Kidney (tissue), 14 donors: ENCODE measurements around the gene TAF7. TPM values are rescaled to one million over a fixed set of nuclear protein-coding genes. Genes with fewer than 3 reads are reported as not detected.
A peak's percentile ranks its signal among the peaks of the same experiment; 100 is the strongest.

ENCODE experiments used
- DNase-seq, 5 donors: peaks; one replicate each; pipeline ENCODE4 v3.0.0-alpha.2; 2013 to 2020
- FAIRE-seq: peaks from 2 replicates; lab custom pipeline; 2012; peaks lifted over from hg19 to GRCh38; lab: Jason Lieb, UNC
- H3K27ac ChIP-seq, 2 donors: one replicate each; pipeline ENCODE4 v1.7.0; 2013; ENCODE audit warnings: low read depth in 2 of 2, low read length in 2 of 2, inconsistent platforms in 1 of 2
- H3K27me3 ChIP-seq: one replicate; pipeline ENCODE4 v1.7.1; 2013; ENCODE audit warnings: low read length, inconsistent platforms; ENCODE audit not compliant: control insufficient read depth, insufficient read depth
- H3K36me3 ChIP-seq, 3 donors: one replicate each; pipeline versions ENCODE4 v1.7.0 to v1.7.1; 2013; ENCODE audit warnings: low read length in 3 of 3, control low read depth in 1 of 3, inconsistent platforms in 1 of 3; ENCODE audit not compliant: insufficient read depth in 3 of 3, control insufficient read depth in 2 of 3
- H3K4me1 ChIP-seq, 3 donors: one replicate each; pipeline versions ENCODE4 v1.7.0 to v1.7.1; 2013; ENCODE audit warnings: low read length in 3 of 3, inconsistent platforms in 1 of 3, low read depth in 1 of 3; ENCODE audit not compliant: control insufficient read depth in 2 of 3, insufficient read depth in 2 of 3
- H3K4me3 ChIP-seq, 3 donors: one replicate each; pipeline versions ENCODE4 v1.7.0 to v1.8.1; 2013; ENCODE audit warnings: low read length in 3 of 3, control low read depth in 1 of 3, inconsistent platforms in 1 of 3
- H3K9ac ChIP-seq, 3 donors: one replicate each; pipeline versions ENCODE4 v1.7.0 to v1.7.1; 2013; ENCODE audit warnings: low read length in 3 of 3, control low read depth in 1 of 3, inconsistent platforms in 1 of 3
- H3K9me3 ChIP-seq, 3 donors: one replicate each; pipeline versions ENCODE4 v1.7.0 to v1.7.1; 2013; ENCODE audit warnings: low read length in 3 of 3, control low read depth in 1 of 3, inconsistent platforms in 1 of 3; ENCODE audit not compliant: control insufficient read depth in 2 of 3, insufficient read depth in 1 of 3
- intact Hi-C: fragments of 100-400 bp; cut with DNase I; formaldehyde crosslinking; loops from one replicate; pipeline ENCODE4 v1.11.1; 2022
- polyA plus RNA-seq: library from polyadenylated mRNA; stranded (reverse); fragments of 350-450 nt; fragmentation: Illumina TruSeq; extraction: RNeasy Lipid Tissue Mini Kit (QIAGEN cat#74804); gene quantifications from one replicate; pipeline ENCODE4 v1.2.3, GENCODE V29; 2014; ENCODE audit warnings: low read depth, low replicate concordance; ENCODE audit not compliant: insufficient read depth
- total RNA-seq: library from RNA; stranded (reverse); fragmentation: NEBNext Ultra II Directional; extraction: Animal tissue kit (Norgen Biotek cat#: 25700); gene quantifications from one replicate; pipeline ENCODE4 v1.2.1, GENCODE V29; 2021
- TF ChIP-seq, protein P1 (sequence below): IDR thresholded peaks from 3 replicates; pipeline ENCODE4 v1.5.1; 2012; ENCODE audit warnings: mild to moderate bottlenecking, moderate library complexity, borderline replicate concordance; ENCODE audit not compliant: insufficient read depth; ENCODE audit errors: extremely low read depth
- donor health status: control.
- donor health status: control.
- donor health status: control.
- donor health status: control.
- donor health status: control.
- donor health status: DM: yes; HTN: yes; CAD: no.
- donor health status: Normal renal cell carcinoma (clear cell type).

TAF7 gene
- total and polyA plus RNA-seq, 2 donors from 2014 or later = 71.3 to 73.5 TPM

- Histone ChIP-seq H3K27me3 (no peaks in the 10 kb centered on the region), H3K9ac (no peak overlapping the region), H3K27ac (no peak overlapping the region), H3K9me3 (peaks cover 2 to 71% (median 19%) of the 10 kb centered on the region in 3 donors), H3K4me3 (peak overlapping the region in 1 of 3 donors; percentile 13), H3K36me3 (no peaks in the 10 kb centered on the region), H3K4me1 (no peaks in the 10 kb centered on the region)
- FAIRE-seq (no peak), DNase-seq (no peak)
- intact Hi-C loops = no loop called here
- TF ChIP-seq, protein P1, sequence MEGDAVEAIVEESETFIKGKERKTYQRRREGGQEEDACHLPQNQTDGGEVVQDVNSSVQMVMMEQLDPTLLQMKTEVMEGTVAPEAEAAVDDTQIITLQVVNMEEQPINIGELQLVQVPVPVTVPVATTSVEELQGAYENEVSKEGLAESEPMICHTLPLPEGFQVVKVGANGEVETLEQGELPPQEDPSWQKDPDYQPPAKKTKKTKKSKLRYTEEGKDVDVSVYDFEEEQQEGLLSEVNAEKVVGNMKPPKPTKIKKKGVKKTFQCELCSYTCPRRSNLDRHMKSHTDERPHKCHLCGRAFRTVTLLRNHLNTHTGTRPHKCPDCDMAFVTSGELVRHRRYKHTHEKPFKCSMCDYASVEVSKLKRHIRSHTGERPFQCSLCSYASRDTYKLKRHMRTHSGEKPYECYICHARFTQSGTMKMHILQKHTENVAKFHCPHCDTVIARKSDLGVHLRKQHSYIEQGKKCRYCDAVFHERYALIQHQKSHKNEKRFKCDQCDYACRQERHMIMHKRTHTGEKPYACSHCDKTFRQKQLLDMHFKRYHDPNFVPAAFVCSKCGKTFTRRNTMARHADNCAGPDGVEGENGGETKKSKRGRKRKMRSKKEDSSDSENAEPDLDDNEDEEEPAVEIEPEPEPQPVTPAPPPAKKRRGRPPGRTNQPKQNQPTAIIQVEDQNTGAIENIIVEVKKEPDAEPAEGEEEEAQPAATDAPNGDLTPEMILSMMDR = no peak
Measured at GRCh38 chr5:141355641-141356040, 35.1 kb upstream of the TAF7 start.

DNA sequence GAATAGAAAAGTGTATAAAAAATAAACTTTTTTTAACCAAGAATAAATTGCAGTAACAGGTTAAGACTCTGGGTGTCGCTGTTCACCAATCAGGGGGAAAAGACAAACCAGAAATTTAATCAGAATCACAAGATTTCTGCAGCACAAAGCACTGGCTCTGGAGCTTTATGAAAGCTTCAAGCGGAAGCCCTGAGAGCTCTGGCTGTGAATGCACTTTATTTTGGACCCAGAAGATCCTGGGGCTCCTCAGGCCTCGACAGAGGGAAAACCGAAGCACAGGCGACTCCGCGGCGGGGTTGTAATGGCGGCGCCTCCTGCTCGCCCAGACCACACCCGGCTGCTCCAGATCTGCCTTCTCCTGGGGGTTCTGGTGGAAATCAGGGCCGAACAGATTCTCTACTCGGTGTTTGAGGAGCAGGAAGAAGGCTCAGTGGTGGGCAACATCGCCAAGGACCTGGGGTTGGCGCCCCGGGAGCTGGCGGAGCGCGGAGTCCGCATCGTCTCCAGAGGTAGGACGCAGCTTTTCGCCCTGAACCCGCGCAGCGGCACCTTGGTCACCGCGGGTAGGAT is 34.4 kb upstream of the TAF7 start, which contains the start of gene PCDHGA4:
TSS of gene PCDHGA4 (plus strand) at position 122 of the 570 bp plus-strand sequence. CDS start at position 209, 87 bp downstream.
- peaks cover 2 to 71% (median 21%) of the 10 kb centered on the region in 3 donors for H3K9me3 ChIP-seq
- H3K4me3 ChIP-seq = peak within 1 kb of the TSS in 2 of 3 donors; percentile 6 to 13
- no peak for FAIRE-seq
- TF ChIP-seq, protein P1 = peak; percentile 8
- no peaks in the 10 kb centered on the region for H3K27me3 ChIP-seq
- no peak within 1 kb of the TSS for H3K9ac ChIP-seq
- H3K36me3 ChIP-seq = no peaks in the 10 kb centered on the region
- H3K27ac ChIP-seq = no peak within 1 kb of the TSS
- no peaks in the 10 kb centered on the region for H3K4me1 ChIP-seq
- intact Hi-C loops = no loop called here
- DNase-seq = no peak

DNA sequence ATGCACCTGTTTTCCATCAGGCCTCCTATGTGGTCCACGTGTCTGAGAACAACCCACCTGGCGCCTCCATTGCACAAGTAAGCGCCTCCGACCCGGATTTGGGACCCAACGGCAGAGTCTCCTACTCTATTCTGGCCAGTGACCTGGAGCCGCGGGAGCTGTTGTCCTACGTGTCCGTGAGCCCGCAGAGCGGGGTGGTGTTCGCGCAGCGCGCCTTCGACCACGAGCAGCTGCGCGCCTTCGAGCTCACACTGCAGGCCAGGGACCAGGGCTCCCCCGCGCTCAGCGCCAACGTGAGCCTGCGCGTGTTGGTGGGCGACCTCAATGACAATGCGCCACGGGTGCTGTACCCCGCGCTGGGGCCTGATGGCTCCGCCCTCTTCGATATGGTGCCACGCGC is 31.0 kb upstream of the TAF7 start:
- DNase-seq (no peak), FAIRE-seq (no peak)
- H3K9me3 ChIP-seq = peaks cover 2 to 50% (median 20%) of the 10 kb centered on the region in 3 donors

More for the DNA sequence above, 31.0 kb upstream of the TAF7 start:
- intact Hi-C loops = no loop called here
- Histone ChIP-seq H3K27me3 (no peaks in the 10 kb centered on the region), H3K36me3 (no peaks in the 10 kb centered on the region), H3K4me1 (no peaks in the 10 kb centered on the region), H3K9ac (no peak overlapping the region), H3K27ac (no peak overlapping the region), H3K4me3 (no peak overlapping the region)
- TF ChIP-seq, protein P1 = no peak
